Smooth muscle cell of the brain vasculature (primary cell): Measurements from ENCODE around the gene TENT5C.
"Not testable (repeated sequence)": the region's sequence is repeated elsewhere in the genome, so short reads cannot be mapped to it uniquely, and the experiment has no call there.

Experiments used
- DNase-seq: peaks from one replicate; pipeline ENCODE4 v3.0.0-alpha.2; 2012; ENCODE audit warnings: low read depth, low spot score

The TENT5C gene

DNA sequence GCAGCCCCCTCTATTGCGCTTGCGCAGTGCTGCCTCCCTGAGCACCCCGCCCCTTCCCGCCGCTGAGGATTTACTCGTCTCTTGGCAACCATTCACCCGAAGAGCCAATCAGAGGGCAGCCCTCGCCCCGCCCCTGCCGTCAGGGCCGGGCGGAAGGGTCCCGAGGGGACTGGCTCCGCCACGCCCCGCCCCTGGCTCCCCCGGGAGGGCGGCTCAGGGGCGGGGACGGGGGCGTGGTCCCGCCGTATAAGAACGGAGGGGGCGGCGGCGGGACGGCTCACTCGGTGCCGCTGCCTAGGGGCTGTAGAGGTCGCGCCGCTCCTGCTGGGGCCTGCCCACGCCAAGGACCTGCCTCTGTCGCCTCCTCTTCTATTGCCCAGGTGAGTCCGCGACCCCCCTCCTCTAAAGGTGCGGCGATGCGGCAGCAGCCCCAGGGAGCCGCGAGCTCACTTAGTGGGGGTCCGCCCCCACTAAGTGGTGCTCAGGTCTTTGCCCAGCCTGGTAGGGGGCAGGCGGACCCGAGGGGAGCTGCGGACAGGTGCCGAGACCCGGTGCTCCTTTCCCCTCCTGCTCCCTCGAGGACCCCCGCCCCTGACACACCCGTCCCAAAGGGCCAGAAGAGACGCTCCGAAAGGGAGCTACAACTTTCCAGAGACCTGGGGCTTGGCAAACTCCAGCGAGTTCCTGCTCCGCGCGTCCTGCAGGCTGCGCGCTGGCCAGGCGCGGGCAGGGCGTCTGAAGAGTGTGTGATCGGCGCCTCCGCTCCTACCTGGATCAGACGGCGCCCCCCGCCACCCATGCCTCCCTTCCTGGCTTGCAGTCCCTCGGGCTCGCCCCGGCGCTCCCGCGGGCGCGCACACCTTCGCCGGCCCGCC lies at the start of gene TENT5C:
Gene TENT5C, plus strand, starts transcription at position 275 of the 875 bp plus-strand sequence. CDS start 16,821 bp downstream, outside the sequence.
- DNase-seq, result peak; percentile 78

DNA sequence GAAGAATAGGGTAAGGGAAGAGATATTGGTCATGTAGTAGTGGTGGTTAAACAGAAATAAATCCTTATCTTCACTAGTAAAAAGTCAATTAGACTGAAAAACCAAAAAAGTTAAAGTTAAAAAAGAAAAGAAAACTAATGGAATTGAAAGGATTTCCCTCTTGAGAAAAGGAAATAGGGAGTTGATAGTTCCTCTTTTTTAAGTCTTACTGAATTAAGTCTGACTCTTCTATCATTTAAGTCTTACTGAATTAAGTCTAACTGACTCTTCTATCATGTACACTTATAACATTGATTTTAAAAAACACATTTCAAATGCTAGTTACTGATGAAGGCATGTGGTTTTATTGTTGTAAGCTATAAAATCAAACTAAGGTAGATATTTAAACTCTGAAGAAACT lies 49.5 kb upstream of the TENT5C start:
- DNase-seq, result no peak

GRCh38 chr1:117556976-117557375 lies 48.9 kb upstream of the TENT5C start:
- DNase-seq, result no peak

DNA sequence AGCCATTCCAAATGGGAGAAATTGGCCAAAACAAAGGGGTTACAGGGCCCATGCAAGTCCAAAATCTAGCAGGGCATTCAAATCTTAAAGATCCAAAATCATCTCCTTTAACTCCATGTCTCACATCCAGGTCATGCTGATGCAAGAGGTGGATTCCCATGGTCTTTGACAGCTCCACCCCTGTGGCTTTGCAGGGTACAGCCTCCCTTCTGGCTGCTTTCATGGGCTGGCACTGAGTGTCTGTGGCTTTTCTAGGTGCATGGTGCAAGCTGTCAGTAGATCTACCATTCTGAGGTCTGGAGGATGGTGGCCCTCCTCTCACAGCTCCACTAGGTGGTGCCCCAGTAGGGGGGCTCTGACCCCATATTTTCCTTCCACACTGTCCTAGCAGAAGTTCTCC lies 47.4 kb upstream of the TENT5C start:
- DNase-seq, result not testable (repeated sequence)

- no peak for DNase-seq
Measured at GRCh38 chr1:117559139-117559538, 46.7 kb upstream of the TENT5C start.

- DNase-seq, result no peak
Measured at GRCh38 chr1:117559985-117560384, 45.9 kb upstream of the TENT5C start.

GRCh38 chr1:117561071-117561470 lies 44.8 kb upstream of the TENT5C start:
- DNase-seq, result no peak

- DNase-seq, result no peak
Measured at GRCh38 chr1:117561551-117561950, 44.3 kb upstream of the TENT5C start.

- no peak for DNase-seq
Measured at GRCh38 chr1:117562581-117563491, 43.0 kb upstream of the TENT5C start.

- DNase-seq, result no peak
Measured at GRCh38 chr1:117563492-117563875, 42.4 kb upstream of the TENT5C start.

DNA sequence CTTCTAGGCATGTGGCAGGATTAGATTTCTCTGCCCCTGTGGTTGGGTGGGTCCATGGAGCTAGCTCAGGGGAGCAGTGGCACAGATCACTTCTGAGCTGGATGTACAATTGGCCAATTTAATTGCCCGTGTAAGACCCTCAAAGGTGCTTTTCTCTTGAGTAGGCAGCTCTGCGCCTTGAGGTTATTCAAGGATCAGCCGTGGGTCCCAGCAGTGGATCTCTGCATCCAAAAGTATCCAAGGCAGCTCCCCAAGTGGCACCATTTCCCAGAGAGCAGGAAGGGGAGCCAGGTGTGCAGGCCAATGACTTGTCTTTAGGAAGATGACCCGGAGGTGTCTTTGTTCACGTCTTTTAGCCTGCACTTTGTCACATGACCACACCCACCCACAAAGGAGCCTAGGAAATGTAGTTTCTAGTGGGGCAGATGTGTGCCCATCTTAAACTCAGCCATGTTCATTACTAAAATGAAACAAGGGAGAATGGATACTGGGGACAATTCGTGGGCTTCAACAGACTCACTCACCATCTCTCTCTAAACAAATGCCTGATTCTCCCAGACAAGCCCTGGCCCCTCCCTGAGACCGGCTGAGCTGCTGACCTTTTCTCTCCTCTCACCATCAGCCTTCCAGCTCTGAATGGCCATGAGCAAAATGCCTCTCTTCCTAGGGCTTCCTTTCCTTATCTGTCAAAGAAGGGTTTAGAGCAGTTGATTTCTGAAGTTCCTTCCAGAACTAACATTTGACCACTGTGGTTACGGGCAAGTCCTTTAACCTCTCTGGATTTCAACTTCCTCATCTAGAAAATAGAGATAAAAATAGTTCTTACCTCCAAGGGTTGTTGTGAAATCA lies 41.4 kb upstream of the TENT5C start:
- DNase-seq, result no peak

GRCh38 chr1:117565076-117565556 lies 40.7 kb upstream of the TENT5C start:
- DNase-seq, result no peak

- DNase-seq, result no peak
Measured at GRCh38 chr1:117565745-117566455, 39.9 kb upstream of the TENT5C start.

GRCh38 chr1:117566556-117566955 lies 39.3 kb upstream of the TENT5C start:
- no peak for DNase-seq

DNA sequence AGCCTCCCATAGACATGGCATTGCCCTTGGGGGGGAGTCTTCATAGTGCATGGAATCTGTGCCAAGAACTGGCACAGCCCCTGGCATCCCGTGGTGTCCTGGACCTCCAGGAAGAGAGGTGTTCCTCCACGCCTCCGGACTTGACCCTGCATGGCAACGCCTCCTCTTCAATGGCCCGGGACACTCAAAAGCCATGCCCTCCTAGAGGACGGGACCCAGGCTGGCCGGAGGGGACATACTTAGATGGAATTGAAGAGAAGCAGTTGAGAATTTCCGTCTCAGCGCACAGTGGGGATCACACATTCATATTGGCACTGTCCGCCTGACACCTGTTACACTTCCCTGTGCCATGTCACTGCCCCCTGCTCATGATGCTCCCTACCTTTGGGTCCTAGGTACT lies 38.4 kb upstream of the TENT5C start:
- no peak for DNase-seq

- DNase-seq, result no peak
Measured at GRCh38 chr1:117567976-117568375, 37.9 kb upstream of the TENT5C start.

DNA sequence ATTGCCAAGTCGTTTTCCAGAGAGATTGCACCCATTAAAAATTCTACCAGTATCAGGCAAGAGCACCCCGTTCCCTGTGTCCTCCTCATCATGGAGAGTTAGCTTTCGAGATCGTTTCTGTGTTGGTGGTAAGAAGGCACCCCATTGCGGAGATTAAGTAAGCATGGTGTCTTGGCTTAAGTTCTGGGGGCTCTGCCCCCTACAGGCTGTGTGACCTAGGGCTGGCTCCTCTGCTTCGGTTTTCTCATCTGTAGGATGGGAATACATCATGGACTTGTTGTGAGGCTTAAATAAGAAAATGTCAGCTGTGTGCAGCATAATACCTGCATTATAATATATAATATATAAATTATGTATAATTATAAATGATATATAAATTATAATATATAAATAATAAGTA lies 36.8 kb upstream of the TENT5C start:
- DNase-seq, result no peak

DNA sequence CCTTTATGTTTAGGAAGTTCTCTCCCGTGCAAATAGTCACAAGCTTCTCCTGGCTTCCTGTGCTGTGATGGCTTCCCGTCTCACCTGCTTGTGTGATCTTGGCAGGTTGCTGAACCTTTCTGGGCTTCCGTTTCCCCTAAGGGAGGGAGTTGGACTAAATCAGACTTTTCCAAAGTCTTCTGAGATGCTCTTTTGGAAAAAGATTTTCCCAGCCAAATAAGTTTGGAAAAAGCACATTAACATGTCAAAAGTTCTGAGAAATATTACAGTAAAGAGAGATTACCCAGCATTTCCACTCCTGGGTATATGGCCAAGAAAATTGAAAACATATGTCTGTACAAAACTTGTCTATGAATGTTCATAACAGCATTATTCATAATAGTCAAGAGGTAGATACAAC lies 36.0 kb upstream of the TENT5C start:
- no peak for DNase-seq

DNA sequence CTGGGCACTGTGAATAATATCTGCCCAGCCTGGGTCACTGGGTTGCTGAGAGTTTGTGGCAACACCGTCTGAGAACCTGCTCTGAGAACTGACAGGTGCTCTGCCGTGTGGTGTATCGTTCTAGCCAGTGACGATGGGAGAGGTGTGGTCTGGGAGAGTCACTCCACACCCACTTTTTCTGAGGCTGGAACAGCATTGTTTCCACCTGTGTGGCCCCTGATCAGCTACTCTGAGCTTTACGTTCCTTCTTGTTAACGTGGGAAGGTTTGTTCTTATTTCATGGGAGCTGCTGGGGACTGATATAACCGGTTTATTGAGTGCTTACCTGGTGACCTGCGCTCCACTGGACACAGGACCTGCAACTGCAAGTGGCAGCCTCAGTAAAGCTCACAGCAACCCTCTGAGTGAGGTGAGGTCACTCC lies 34.8 kb upstream of the TENT5C start:
- DNase-seq, result no peak

DNA sequence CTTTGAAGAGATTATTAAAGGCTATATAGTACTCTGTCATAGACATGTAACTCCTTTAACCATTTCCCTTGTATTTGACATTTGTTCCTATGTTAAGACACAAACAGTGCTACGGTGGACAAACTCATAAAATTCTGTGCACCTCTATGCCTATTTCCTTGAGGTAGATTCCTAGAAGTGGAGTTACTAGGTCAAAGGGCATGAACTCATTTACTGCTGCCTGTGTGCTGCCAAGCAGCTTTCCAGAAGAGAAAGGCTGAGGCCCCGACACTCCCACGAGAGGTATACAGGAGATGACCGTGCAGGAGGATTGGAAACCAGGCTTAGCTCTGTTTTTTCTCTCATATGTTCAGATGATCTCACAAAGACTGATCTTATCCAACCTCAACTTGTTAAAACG lies 34.4 kb upstream of the TENT5C start:
- DNase-seq, result no peak

DNA sequence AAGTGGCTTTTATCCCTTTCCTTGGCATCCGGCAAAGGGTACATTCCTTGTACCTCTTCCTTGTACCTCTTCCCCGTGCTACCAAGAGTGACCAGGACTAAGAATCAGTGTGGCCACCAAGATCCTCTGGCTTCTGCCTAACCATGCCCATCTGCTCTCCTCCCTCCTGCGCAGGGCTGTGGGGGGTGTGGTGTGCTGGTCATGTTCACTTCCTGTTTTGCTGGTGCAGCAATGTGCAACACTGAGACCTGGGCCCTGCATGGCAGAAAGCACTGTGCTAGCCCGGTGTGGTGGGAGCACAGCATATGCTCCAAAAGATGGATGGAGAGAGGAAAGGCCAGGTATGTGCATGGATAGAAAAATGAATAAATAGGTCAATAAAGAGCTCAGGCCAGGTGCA lies 33.3 kb upstream of the TENT5C start:
- no peak for DNase-seq
